ENCODE data around the gene MMP24OS.
A peak's percentile ranks its signal among the peaks of the same experiment; 100 is the strongest.

- no peak for TF ChIP-seq POLR2A (IDR thresholded peaks at IDR 0.05; ENCODE audit: borderline replicate concordance, extremely low read depth, insufficient read depth, insufficient read length)
- TF ChIP-seq, protein P1, sequence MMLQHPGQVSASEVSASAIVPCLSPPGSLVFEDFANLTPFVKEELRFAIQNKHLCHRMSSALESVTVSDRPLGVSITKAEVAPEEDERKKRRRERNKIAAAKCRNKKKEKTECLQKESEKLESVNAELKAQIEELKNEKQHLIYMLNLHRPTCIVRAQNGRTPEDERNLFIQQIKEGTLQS (IDR thresholded peaks at IDR 0.05), result no peak
- TF ChIP-seq TCF7L2 (IDR thresholded peaks at IDR 0.05; ENCODE audit: borderline replicate concordance, extremely low read depth, insufficient read depth, insufficient read length), result no peak
- TF ChIP-seq, protein P2, sequence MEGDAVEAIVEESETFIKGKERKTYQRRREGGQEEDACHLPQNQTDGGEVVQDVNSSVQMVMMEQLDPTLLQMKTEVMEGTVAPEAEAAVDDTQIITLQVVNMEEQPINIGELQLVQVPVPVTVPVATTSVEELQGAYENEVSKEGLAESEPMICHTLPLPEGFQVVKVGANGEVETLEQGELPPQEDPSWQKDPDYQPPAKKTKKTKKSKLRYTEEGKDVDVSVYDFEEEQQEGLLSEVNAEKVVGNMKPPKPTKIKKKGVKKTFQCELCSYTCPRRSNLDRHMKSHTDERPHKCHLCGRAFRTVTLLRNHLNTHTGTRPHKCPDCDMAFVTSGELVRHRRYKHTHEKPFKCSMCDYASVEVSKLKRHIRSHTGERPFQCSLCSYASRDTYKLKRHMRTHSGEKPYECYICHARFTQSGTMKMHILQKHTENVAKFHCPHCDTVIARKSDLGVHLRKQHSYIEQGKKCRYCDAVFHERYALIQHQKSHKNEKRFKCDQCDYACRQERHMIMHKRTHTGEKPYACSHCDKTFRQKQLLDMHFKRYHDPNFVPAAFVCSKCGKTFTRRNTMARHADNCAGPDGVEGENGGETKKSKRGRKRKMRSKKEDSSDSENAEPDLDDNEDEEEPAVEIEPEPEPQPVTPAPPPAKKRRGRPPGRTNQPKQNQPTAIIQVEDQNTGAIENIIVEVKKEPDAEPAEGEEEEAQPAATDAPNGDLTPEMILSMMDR (IDR thresholded peaks at IDR 0.05 in 2 of 3, conservative IDR thresholded peaks at IDR 0.05 in 1 of 3; ENCODE audit: borderline replicate concordance in 1 of 3, insufficient read depth in 1 of 3, low read depth in 2 of 3, low read length in 2 of 3), result peak; percentile 60 to 89 (median 88); a peak in 5 of 6 replicates
- no peak for TF ChIP-seq SRF (IDR thresholded peaks at IDR 0.05; ENCODE audit: low read depth)
- TF ChIP-seq RAD21 (IDR thresholded peaks at IDR 0.05; ENCODE audit: low read depth), result peak; percentile 84
- no peak for TF ChIP-seq EZH2 (IDR thresholded peaks at IDR 0.05)
- TF ChIP-seq POLR2AphosphoS5 (IDR thresholded peaks at IDR 0.05; ENCODE audit: low read depth, low read length), result no peak
- TF ChIP-seq EZH2phosphoT487 (IDR thresholded peaks at IDR 0.05; ENCODE audit: borderline replicate concordance), result no peak
- no peak for TF ChIP-seq CEBPB (IDR thresholded peaks at IDR 0.05; ENCODE audit: low read depth)
- no peak for TF ChIP-seq SP1 (IDR thresholded peaks at IDR 0.05; ENCODE audit: low read depth)
- TF ChIP-seq FOSL1 (IDR thresholded peaks at IDR 0.05; ENCODE audit: low read depth), result no peak
These were observed 8.7 kb downstream of the MMP24OS start for GRCh38 chr20:35269055-35269781.

Measured in HCT116 (cell line).